UCSD-AML1 (cell line): ENCODE data around the gene FCRLA.
"Not testable (repeated sequence)": the region's sequence is repeated elsewhere in the genome, so short reads cannot be mapped to it uniquely, and the experiment has no call there.

ENCODE experiments used
- DNase-seq: peaks from one replicate; lab custom pipeline; 2025; ENCODE audit not compliant: unreplicated experiment; lab: John Stamatoyannopoulos, UW

The FCRLA gene

GRCh38 chr1:161706482-161707347 is at the start of gene FCRLA:
Gene FCRLA, plus strand, starts transcription at chr1:161707229. Its CDS starts 36 bp downstream, at chr1:161707265.
- no peak for DNase-seq

- not testable (repeated sequence) for DNase-seq
Measured at GRCh38 chr1:161658524-161658923, 48.5 kb upstream of the FCRLA start.

GRCh38 chr1:161661660-161662311 is 45.2 kb upstream of the FCRLA start:
- not testable (repeated sequence) for DNase-seq

GRCh38 chr1:161662684-161663339 is 44.2 kb upstream of the FCRLA start, which contains the start of gene FCGR2B:
Gene FCGR2B, plus strand, starts transcription at chr1:161663143. Its CDS starts 99 bp downstream, at chr1:161663242.
- not testable (repeated sequence) for DNase-seq

GRCh38 chr1:161663569-161663968 is 43.5 kb upstream of the FCRLA start:
- not testable (repeated sequence) for DNase-seq

- DNase-seq = not testable (repeated sequence)
Measured at GRCh38 chr1:161664689-161665088, 42.3 kb upstream of the FCRLA start.

GRCh38 chr1:161671045-161672020 is 35.7 kb upstream of the FCRLA start:
- DNase-seq = not testable (repeated sequence)

- not testable (repeated sequence) for DNase-seq
Measured at GRCh38 chr1:161673437-161673836, 33.6 kb upstream of the FCRLA start.

GRCh38 chr1:161674447-161674846 is 32.6 kb upstream of the FCRLA start:
- DNase-seq = not testable (repeated sequence)

- DNase-seq = not testable (repeated sequence)
Measured at GRCh38 chr1:161674908-161675307, 32.1 kb upstream of the FCRLA start.

GRCh38 chr1:161676441-161676840 is 30.6 kb upstream of the FCRLA start:
- no peak for DNase-seq

GRCh38 chr1:161676958-161677689 is 29.9 kb upstream of the FCRLA start:
- DNase-seq = no peak

- no peak for DNase-seq
Measured at GRCh38 chr1:161678500-161678899, 28.5 kb upstream of the FCRLA start.

GRCh38 chr1:161681879-161682278 is 25.1 kb upstream of the FCRLA start:
- no peak for DNase-seq

- no peak for DNase-seq
Measured at GRCh38 chr1:161688946-161689345, 18.1 kb upstream of the FCRLA start.

GRCh38 chr1:161691846-161692245 is 15.2 kb upstream of the FCRLA start:
- DNase-seq = no peak

GRCh38 chr1:161693020-161693712 is 13.9 kb upstream of the FCRLA start:
- not testable (repeated sequence) for DNase-seq

- not testable (repeated sequence) for DNase-seq
Measured at GRCh38 chr1:161698302-161698701, 8.7 kb upstream of the FCRLA start.

- no peak for DNase-seq
Measured at GRCh38 chr1:161702250-161702649, 4.8 kb upstream of the FCRLA start.
